Adrenal gland (tissue), 12 donors: ENCODE measurements around the gene HDAC4. TPM values are rescaled to one million over a fixed set of nuclear protein-coding genes. Genes with fewer than 3 reads are reported as not detected.
A peak's percentile ranks its signal among the peaks of the same experiment; 100 is the strongest.

ENCODE experiments used
- DNase-seq, 7 donors: peaks; one replicate each; pipeline ENCODE4 v3.0.0-alpha.2; 2019 to 2020
- H3K27ac ChIP-seq, 5 donors: fragments of 200-600 bp; sonication (generic) in 4 of 5; 1 replicate in 3 of 5; 2 replicates in 2 of 5; pipeline versions ENCODE4 v1.5.1 to v1.8.0; 2016 to 2020; ENCODE audit warnings: mild to moderate bottlenecking in 1 of 5
- H3K27me3 ChIP-seq: fragments of 200-600 bp; 2 replicates; pipeline ENCODE4 v1.8.0; 2021
- H3K36me3 ChIP-seq, 2 donors: fragments of 200-600 bp; replicated peaks in 1 of 2; 1 replicate in 1 of 2; 2 replicates in 1 of 2; pipeline versions ENCODE4 v1.5.1 to v1.8.0; 2018 to 2022
- H3K4me1 ChIP-seq, 2 donors: fragments of 200-600 bp; replicated peaks in 1 of 2; 1 replicate in 1 of 2; 2 replicates in 1 of 2; pipeline versions ENCODE4 v1.5.1 to v1.8.0; 2018 to 2021
- H3K4me3 ChIP-seq, 4 donors: fragments of 200-600 bp; sonication (generic) in 3 of 4; one replicate each; pipeline ENCODE4 v1.5.1; 2016 to 2018
- H3K9me3 ChIP-seq, 3 donors: fragments of 200-600 bp; sonication (generic) in 1 of 3; replicated peaks in 1 of 3; 1 replicate in 2 of 3; 2 replicates in 1 of 3; pipeline versions ENCODE4 v1.5.1 to v1.8.0; 2016 to 2021
- POLR2A ChIP-seq, 2 donors: fragments of 450-650 bp; IDR thresholded peaks; one replicate each; pipeline ENCODE4 v1.6.1; 2017; ENCODE audit warnings: antibody characterized with exemption in 2 of 2, mild to moderate bottlenecking in 2 of 2, moderate library complexity in 1 of 2
- WGBS, 4 donors: extraction: QIAGEN DNeasy Blood & Tissue Kit in 2 of 4; methylation state at CpG; one replicate each; pipeline versions ENCODE4 v1.1.5 to v1.1.7; 2013 to 2017; 5-methylcytosine and 5-hydroxymethylcytosine counted together
- intact Hi-C, 2 donors: fragments of 100-400 bp; cut with DNase I; formaldehyde crosslinking; loops; one replicate each; pipeline versions ENCODE4 v1.14.1 to v1.15.0; 2022 to 2023
- microRNA-seq, 3 donors: library from miRNA; unstranded; fragments of <30 nt; microRNA quantifications; one replicate each; pipeline ENCODE4, GENCODE V29; 2017 to 2020
- polyA plus RNA-seq, 3 donors: library from polyadenylated mRNA; stranded (reverse); fragments of 200-250 nt in 2 of 3; fragments of 350-450 nt in 1 of 3; fragmentation: Illumina TruSeq in 1 of 3; extraction: RNeasy Lipid Tissue Mini Kit (QIAGEN cat#74804) in 1 of 3; gene quantifications; one replicate each; pipeline ENCODE4 v1.2.3, GENCODE V29; 2013 to 2014
- small RNA-seq, 2 donors: library from RNA; depleted of rRNA; stranded (forward); fragments of <200 nt; gene quantifications; one replicate each; pipeline ENCODE3, GENCODE V24; 2016
- total RNA-seq, 9 donors: library from RNA; depleted of rRNA in 4 of 9; stranded (reverse); fragments of >200 nt in 4 of 9; fragments of 120-200 nt in 1 of 9; fragmentation: NEBNext Ultra II Directional in 1 of 9; extraction: Animal tissue kit (Norgen Biotek cat#: 25700) in 1 of 9; gene quantifications; one replicate each; pipeline versions ENCODE4 v1.1.0 to v1.2.4, GENCODE V29; 2013 to 2023
- TF ChIP-seq, protein P1 (sequence below), 6 experiments: fragments of 450-650 bp in 4 of 6; fragments of 200-600 bp in 2 of 6; sonication (generic) in 1 of 6; IDR thresholded peaks; 1 replicate in 5 of 6; 2 replicates in 1 of 6; pipeline versions ENCODE4 v1.5.1 to v1.8.0; 2016 to 2021; ENCODE audit warnings: antibody characterized with exemption in 6 of 6, mild to moderate bottlenecking in 2 of 6, moderate library complexity in 1 of 6
- donor health status: healthy with polysubstance abuse.
- donor health status: Bipolar disorder and iron deficiency.
- donor health status: DM: yes; HTN: yes; CAD: no.
- donor health status: DM: no; HTN: no; CAD: no.
- donor health status: DM: no; HTN: no; CAD: no.
- donor health status: DM: yes; HTN: yes; CAD: no.

HDAC4 gene
- total and polyA plus RNA-seq, 12 donors = 8.3 to 88.9 (median 28.7) TPM

DNA sequence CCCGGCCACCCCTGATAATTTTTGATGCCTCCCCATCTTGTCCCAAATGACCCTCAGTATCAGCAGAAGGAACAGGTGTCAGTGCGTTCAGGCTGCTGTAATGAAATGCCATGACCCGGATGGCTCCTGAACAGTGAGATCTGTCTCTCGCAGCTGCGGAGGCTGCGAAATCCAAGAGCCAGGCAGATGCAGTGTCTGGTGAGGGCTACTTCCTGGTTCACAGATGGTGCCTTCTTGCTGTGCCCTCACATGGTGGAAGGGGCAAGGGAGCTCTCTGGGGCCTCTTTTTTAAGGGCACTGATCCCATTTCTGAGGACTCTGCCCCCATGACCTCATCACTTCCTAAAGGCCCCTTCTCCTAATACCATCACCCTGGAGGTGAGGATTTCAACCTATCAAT is 400.7 kb downstream of the HDAC4 start:
- intact Hi-C loops = no loop called here
- 96 to 100% (median 97%) methylated on average over 6 of the region's 6 CpGs for WGBS, 4 donors
- Histone ChIP-seq H3K4me3 (no peak overlapping the region), H3K27me3 (peaks cover 3% of the 10 kb centered on the region), H3K4me1 (no peaks in the 10 kb centered on the region), H3K36me3 (no peaks in the 10 kb centered on the region), H3K27ac (no peak overlapping the region), H3K9me3 (no peaks in the 10 kb centered on the region)
- TF ChIP-seq, protein P1, sequence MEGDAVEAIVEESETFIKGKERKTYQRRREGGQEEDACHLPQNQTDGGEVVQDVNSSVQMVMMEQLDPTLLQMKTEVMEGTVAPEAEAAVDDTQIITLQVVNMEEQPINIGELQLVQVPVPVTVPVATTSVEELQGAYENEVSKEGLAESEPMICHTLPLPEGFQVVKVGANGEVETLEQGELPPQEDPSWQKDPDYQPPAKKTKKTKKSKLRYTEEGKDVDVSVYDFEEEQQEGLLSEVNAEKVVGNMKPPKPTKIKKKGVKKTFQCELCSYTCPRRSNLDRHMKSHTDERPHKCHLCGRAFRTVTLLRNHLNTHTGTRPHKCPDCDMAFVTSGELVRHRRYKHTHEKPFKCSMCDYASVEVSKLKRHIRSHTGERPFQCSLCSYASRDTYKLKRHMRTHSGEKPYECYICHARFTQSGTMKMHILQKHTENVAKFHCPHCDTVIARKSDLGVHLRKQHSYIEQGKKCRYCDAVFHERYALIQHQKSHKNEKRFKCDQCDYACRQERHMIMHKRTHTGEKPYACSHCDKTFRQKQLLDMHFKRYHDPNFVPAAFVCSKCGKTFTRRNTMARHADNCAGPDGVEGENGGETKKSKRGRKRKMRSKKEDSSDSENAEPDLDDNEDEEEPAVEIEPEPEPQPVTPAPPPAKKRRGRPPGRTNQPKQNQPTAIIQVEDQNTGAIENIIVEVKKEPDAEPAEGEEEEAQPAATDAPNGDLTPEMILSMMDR (IDR thresholded peaks at IDR 0.05) = no peak
- no peak for TF ChIP-seq POLR2A (IDR thresholded peaks at IDR 0.05)
- no peak for DNase-seq

DNA sequence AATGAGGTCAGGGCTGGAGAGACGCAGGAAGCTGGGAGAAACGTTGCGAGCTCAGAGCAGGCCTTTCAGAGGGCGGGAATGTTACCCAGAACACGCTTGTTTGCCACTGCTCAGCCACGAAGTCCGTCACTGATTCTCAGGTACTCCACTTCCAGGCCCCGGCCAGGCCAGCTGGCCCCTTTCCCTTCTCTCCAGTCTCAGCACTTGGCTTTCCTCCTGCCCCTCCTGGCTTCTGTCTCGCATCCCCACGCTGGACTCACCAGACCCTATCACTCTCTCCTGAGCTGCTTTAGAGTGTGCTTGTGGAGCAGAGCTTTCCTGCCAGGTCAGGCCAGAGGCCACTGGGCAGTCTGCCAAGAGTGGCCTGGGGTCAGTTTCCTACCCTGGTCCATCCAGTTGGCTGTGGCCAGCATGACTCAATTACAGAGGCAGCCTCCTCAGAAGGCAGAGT is 401.5 kb downstream of the HDAC4 start:
- Histone ChIP-seq H3K36me3 (no peaks in the 10 kb centered on the region), H3K9me3 (no peaks in the 10 kb centered on the region), H3K27me3 (peaks cover 3% of the 10 kb centered on the region), H3K4me3 (no peak overlapping the region), H3K27ac (peak overlapping the region in 1 of 5 donors; percentile 15), H3K4me1 (no peaks in the 10 kb centered on the region)
- TF ChIP-seq POLR2A (IDR thresholded peaks at IDR 0.05) = no peak
- TF ChIP-seq, protein P1 (IDR thresholded peaks at IDR 0.05) = no peak
- intact Hi-C loops = no loop called here
- 59 to 70% (median 66%) methylated on average over 10 of the region's 10 CpGs for WGBS, 4 donors
- DNase-seq = peak in 4 of 7 donors; percentile 34 to 52 (median 44)

DNA sequence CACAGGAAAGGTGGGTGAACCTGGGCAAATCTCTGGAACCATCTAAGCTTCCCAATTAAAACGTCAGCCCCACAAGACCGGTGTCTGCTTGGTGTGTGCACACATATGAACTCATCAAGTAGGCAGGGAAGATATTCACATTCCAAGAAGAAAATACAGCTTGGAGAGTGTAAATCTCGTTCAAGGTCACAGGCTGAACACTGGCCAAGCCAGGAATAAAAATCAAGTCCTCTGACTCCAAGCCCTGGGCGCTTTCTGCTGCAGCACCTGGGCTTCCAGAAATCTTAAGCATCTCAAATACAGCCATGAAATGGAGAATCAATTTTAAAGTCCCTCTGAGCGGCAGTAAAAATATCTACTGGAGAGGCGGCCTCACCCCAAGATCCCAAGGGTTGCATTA is 402.0 kb downstream of the HDAC4 start:
- TF ChIP-seq, protein P1 (IDR thresholded peaks at IDR 0.05) = no peak
- TF ChIP-seq POLR2A (IDR thresholded peaks at IDR 0.05) = no peak
- H3K36me3 ChIP-seq = no peaks in the 10 kb centered on the region
- intact Hi-C loops = no loop called here
- H3K4me3 ChIP-seq = no peak overlapping the region
- peak overlapping the region in 1 of 5 donors; percentile 60 for H3K27ac ChIP-seq
- WGBS, 4 donors = 48 to 64% (median 53%) methylated on average over 6 of the region's 6 CpGs
- H3K27me3 ChIP-seq = peaks cover 3% of the 10 kb centered on the region
- DNase-seq = peak in 2 of 7 donors; percentile 24 to 54
- no peaks in the 10 kb centered on the region for H3K4me1 ChIP-seq
- no peaks in the 10 kb centered on the region for H3K9me3 ChIP-seq

Small RNAs within 50 kb of the gene (microRNA-seq; reads per million reads assigned to microRNA genes)
- gene MIR2467 = 0 to 1.3 (median 0) reads per million in 3 donors
- gene MIR4269 = 0 reads per million in 3 donors
- 0 reads per million in 3 donors for gene MIR4440
- 0 reads per million in 3 donors for gene MIR4441

Small RNAs within 50 kb of the gene (small RNA-seq; reads per million reads assigned to genes)
- gene MIR2467 (2.3 to 2.6 reads per million in 2 donors), gene MIR4269 (0 reads per million in 2 donors), gene MIR4440 (0 reads per million in 2 donors), gene MIR4441 (0 reads per million in 2 donors)
